ENCODE data around the gene KCTD18.

GRCh38 chr2:200452377-200452776 is 57.5 kb downstream of the KCTD18 start:
- no peak for TF ChIP-seq POLR2A (IDR thresholded peaks at IDR 0.05)
- no peak for TF ChIP-seq CTCF (IDR thresholded peaks at IDR 0.05)

Measured in upper lobe of left lung (tissue), 4 donors.